ENCODE results near the gene BPI. TPM values are rescaled to one million over a fixed set of nuclear protein-coding genes. Genes with fewer than 3 reads are reported as not detected.

The BPI gene
- total RNA-seq, 4 donors from 2014 or later = not detected

- 74 to 79% methylated on average over 2 to 3 of the region's 3 CpGs for WGBS, 2 donors (ENCODE audit: low coverage in 1 of 2)
- peaks cover 16% of the 10 kb centered on the region for H3K27me3 ChIP-seq
- DNase-seq = no peak
- peaks cover 0 to 7% (median 0%) of the 10 kb centered on the region in 4 donors for H3K4me1 ChIP-seq
- H3K36me3 ChIP-seq = no peaks in the 10 kb centered on the region
- intact Hi-C loops (cut with DNase I; ENCODE audit: low total_unique reads) = no loop called here
- H3K9me3 ChIP-seq = no peaks in the 10 kb centered on the region
- H3K27ac ChIP-seq = no peak overlapping the region
- no peak for TF ChIP-seq CTCF (IDR thresholded peaks at IDR 0.05)
- TF ChIP-seq POLR2AphosphoS5 (IDR thresholded peaks at IDR 0.05) = no peak
- no peak for TF ChIP-seq POLR2A (IDR thresholded peaks at IDR 0.05)
- TF ChIP-seq EP300 (IDR thresholded peaks at IDR 0.05; ENCODE audit: low read depth) = no peak
- in situ Hi-C loops (cut with MboI; ENCODE audit: low pct_ligation_motif_present in 1 of 4, low pct_unique_long_range_greater_than_20kb in 1 of 4, low sequenced_read_pairs in 3 of 4) = no loop called here
- H3K4me3 ChIP-seq = no peak overlapping the region
Observed at GRCh38 chr20:38301309-38301708, 2.6 kb upstream of the BPI start.

GRCh38 chr20:38302786-38303185 is 1.2 kb upstream of the BPI start:
- intact Hi-C loops (cut with DNase I; ENCODE audit: low total_unique reads) = no loop called here
- TF ChIP-seq POLR2AphosphoS5 (IDR thresholded peaks at IDR 0.05) = no peak
- no peak for TF ChIP-seq EP300 (IDR thresholded peaks at IDR 0.05; ENCODE audit: low read depth)
- TF ChIP-seq CTCF (IDR thresholded peaks at IDR 0.05) = no peak
- TF ChIP-seq POLR2A (IDR thresholded peaks at IDR 0.05) = no peak
- Histone ChIP-seq H3K4me3 (no peak overlapping the region), H3K36me3 (no peaks in the 10 kb centered on the region), H3K27ac (no peak overlapping the region), H3K27me3 (peaks cover 17% of the 10 kb centered on the region), H3K4me1 (peaks cover 0 to 7% (median 0%) of the 10 kb centered on the region in 4 donors), H3K9me3 (no peaks in the 10 kb centered on the region)
- DNase-seq = no peak
- in situ Hi-C loops (cut with MboI; ENCODE audit: low pct_ligation_motif_present in 1 of 4, low pct_unique_long_range_greater_than_20kb in 1 of 4, low sequenced_read_pairs in 3 of 4) = no loop called here
- 34% methylated on average over 11 of the region's 11 CpGs; no CpG with 5 or more reads in 1 of the 2 donors for WGBS, 2 donors (ENCODE audit: low coverage in 1 of 2)

- H3K4me3 ChIP-seq = no peak overlapping the region
- H3K9me3 ChIP-seq = no peaks in the 10 kb centered on the region
- no peaks in the 10 kb centered on the region for H3K36me3 ChIP-seq
- in situ Hi-C loops (cut with MboI; ENCODE audit: low pct_ligation_motif_present in 1 of 4, low pct_unique_long_range_greater_than_20kb in 1 of 4, low sequenced_read_pairs in 3 of 4) (no loop called here), intact Hi-C loops (cut with DNase I; ENCODE audit: low total_unique reads) (no loop called here)
- DNase-seq = no peak
- no peak overlapping the region for H3K27ac ChIP-seq
- TF ChIP-seq POLR2A (IDR thresholded peaks at IDR 0.05) (no peak), CTCF (IDR thresholded peaks at IDR 0.05) (peak in 3 of 5 experiments; percentile 9 to 33 (median 11))
- no peaks in the 10 kb centered on the region for H3K4me1 ChIP-seq
- 40% methylated on average over 8 of the region's 8 CpGs; no CpG with 5 or more reads in 1 of the 2 donors for WGBS, 2 donors (ENCODE audit: low coverage in 1 of 2)
- peaks cover 17% of the 10 kb centered on the region for H3K27me3 ChIP-seq
Observed at GRCh38 chr20:38304845-38305447, 990 bp downstream of the BPI start.

GRCh38 chr20:38305541-38305940 is 1.6 kb downstream of the BPI start:
- Histone ChIP-seq H3K27ac (no peak overlapping the region), H3K9me3 (no peaks in the 10 kb centered on the region), H3K4me1 (no peaks in the 10 kb centered on the region), H3K36me3 (no peaks in the 10 kb centered on the region), H3K27me3 (peaks cover 17% of the 10 kb centered on the region), H3K4me3 (no peak overlapping the region)
- intact Hi-C loops (cut with DNase I; ENCODE audit: low total_unique reads) (no loop called here), in situ Hi-C loops (cut with MboI; ENCODE audit: low pct_ligation_motif_present in 1 of 4, low pct_unique_long_range_greater_than_20kb in 1 of 4, low sequenced_read_pairs in 3 of 4) (no loop called here)
- TF ChIP-seq POLR2A (IDR thresholded peaks at IDR 0.05) (no peak), POLR2AphosphoS5 (IDR thresholded peaks at IDR 0.05) (no peak)
- no peak for DNase-seq
- 89 to 95% methylated on average over 2 to 4 of the region's 4 CpGs for whole genome bisulfite sequencing, 2 donors (ENCODE audit: low coverage in 1 of 2)

GRCh38 chr20:38306379-38306778 is 2.4 kb downstream of the BPI start:
- DNase-seq = no peak
- no peak for TF ChIP-seq CTCF (IDR thresholded peaks at IDR 0.05)
- TF ChIP-seq EP300 (IDR thresholded peaks at IDR 0.05; ENCODE audit: low read depth) = no peak
- no peak for TF ChIP-seq POLR2AphosphoS5 (IDR thresholded peaks at IDR 0.05)
- no peak for TF ChIP-seq POLR2A (IDR thresholded peaks at IDR 0.05)
- in situ Hi-C loops (cut with MboI; ENCODE audit: low pct_ligation_motif_present in 1 of 4, low pct_unique_long_range_greater_than_20kb in 1 of 4, low sequenced_read_pairs in 3 of 4) = no loop called here
- Histone ChIP-seq H3K4me3 (no peak overlapping the region), H3K27me3 (peaks cover 17% of the 10 kb centered on the region), H3K36me3 (no peaks in the 10 kb centered on the region), H3K9me3 (no peaks in the 10 kb centered on the region), H3K27ac (no peak overlapping the region), H3K4me1 (no peaks in the 10 kb centered on the region)
- 74 to 84% methylated on average over 6 of the region's 6 CpGs for WGBS, 2 donors (ENCODE audit: low coverage in 1 of 2)
- intact Hi-C loops (cut with DNase I; ENCODE audit: low total_unique reads) = no loop called here
